ENCODE measurements around the gene TRIM5.
"Not testable (repeated sequence)": the region's sequence is repeated elsewhere in the genome, so short reads cannot be mapped to it uniquely, and the experiment has no call there.

TRIM5 gene

DNA sequence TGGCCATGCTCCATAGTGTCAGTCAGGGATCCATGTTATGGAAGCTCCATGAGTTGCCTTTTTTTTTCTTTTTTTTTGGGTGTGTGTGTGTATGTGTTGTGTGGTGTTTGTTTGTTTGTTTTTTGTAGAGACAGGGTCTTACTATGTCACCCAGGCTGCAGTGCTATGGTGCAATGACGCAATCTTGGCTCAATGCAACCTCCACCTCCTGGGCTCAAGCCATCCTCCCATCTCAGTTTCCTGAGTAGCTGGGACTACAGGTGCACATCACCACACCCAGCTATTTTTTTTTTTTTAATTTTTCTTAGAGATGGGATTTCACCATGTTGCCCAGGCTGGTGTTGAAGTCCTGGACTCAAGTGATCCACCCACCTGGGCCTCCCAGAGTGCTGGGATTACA is 3.6 kb upstream of the TRIM5 start:
- DNase-seq = no peak

DNA sequence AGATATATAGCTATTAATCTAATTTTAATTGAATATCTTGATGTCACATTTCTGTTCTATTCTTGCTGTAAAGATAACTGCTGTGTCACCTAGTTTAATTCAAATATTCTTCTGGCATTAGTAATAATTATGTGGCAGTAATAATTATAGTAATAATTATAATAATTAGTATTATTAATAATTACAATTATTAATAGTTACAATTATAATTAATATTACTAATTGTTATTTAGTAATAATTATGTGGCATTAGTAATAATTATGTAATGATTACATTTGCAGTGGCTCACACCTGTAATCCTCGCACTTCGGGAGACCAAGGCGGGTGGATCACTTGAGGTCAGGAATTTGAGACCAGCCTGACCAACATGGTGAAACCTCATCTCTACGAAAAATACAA is 1.6 kb upstream of the TRIM5 start:
- no peak for DNase-seq

DNA sequence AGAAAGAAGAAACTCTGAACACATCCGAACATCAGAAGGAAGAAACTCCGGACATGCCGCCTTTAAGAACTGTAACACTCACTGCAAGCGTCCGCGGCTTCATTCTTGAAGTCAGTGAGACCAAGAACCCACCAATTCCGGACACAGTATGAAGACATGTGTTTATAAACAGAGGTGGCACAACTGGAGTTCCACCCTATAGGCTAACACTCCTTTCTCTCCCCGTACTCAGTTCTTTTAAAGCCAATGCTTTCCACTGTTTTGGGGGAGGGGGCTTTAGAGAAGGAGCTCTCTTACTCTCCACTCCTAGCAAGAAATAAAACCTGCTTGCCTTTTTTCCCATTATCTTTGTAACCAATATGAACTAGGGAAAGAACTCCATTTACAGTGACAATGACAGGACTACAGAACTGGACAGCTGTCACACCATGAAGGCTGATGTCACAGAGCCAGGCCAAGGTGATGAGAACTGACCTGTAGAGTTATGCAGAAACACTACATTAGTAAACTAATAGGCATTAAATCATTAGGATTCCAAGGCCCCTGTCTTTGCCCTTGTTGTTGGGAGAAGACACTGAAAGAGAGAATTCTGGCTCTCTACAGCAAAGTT is 733 bp downstream of the TRIM5 start:
- no peak for DNase-seq

DNA sequence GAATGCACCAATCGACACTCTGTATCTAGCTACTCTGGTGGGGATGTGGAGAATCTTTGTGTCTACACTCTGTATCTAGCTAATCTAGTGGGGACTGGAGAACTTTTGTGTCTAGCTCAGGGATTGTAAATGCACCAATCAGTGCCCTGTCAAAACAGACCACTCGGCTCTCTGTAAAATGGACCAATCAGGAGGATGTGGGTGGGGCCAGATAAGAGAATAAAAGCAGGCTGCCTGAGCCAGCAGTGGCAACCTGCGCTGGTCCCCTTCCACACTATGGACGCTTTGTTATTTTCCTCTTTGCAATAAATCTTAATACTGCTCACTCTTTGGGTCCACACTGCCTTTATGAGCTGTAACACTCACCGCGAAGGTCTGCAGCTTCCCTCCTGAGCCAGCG is 1.3 kb downstream of the TRIM5 start:
- DNase-seq = not testable (repeated sequence)

DNA sequence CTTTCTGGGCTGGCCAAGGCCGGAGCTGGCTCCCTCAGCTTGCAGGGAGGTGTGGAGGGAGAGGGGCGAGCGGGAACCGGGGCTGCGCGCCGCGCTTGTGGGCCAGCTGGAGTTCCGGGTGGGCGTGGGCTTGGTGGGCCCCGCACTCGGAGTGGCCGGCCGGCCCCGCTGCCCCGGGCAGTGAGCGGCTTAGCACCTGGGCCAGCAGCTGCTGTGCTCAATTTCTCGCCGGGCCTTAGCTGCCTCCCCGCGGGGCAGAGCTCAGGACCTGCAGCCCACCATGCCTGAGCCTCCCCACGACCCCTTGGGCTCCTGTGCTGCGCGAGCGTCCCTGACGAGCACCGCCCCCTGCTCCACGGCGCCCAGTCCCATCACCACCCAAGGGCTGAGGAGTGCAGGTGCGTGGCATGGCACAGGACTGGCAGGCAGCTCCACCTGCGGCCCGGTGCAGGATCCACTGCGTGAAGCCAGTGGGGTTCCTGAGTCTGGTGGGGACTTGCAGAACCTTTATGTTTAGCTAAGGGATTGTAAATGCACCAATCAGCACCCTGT is 1.9 kb downstream of the TRIM5 start:
- DNase-seq = not testable (repeated sequence)

DNA sequence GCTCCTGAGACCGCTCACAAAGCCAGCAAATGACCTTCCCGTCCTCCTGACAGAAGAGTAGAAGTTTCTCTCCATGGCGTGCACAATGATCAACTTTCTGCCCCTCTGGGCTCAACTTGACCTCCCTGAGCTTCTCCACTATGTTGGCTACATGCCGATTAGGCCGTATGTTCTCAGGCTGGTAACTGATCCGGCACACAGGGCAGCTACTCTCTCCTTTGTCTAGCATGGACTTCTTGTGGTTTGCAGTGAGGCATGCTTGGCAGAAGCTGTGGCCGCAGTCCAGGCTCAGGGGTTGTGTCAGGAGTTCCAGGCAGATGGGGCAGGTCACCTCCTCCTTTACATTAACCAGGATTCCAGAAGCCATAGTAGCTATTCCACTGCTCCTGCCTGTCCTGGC is 5.1 kb downstream of the TRIM5 start:
- DNase-seq = no peak

DNA sequence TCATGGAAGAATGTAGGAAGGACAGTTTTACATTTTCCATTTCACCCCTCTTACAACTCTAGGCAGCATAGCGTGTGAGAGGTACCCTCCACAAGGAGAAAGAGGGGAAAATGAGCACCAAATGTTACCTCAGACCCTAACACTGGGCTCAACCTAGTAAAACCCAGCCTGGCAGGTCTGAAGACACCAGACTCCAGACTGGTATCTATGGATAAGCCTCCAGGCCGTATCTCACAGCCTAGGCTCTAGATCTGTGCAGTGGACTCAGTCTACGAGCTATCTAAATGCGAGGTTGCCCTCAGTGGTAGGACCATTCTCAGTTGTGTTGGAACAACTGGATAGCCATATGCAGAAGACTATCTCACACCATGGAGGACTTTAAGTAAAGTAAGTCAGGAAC is 10.5 kb downstream of the TRIM5 start:
- no peak for DNase-seq

DNA sequence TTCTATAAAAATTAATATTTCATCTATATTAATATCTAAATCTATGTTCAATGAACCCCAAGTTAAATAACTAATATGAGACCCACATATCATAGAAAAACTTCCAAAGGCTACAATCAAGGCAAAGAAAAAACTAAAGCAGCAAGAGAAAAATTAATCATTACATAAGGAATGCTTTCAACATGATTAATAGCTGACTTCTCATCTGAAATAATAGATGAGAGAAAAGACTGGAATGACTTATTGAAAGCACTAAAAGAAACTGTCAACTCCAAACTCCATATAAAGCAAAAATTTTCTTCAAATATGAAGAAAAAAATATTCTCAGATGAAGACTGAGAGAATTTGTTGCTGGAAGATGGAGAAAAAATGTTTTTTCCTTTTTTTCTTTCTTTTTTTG is 13.0 kb downstream of the TRIM5 start:
- no peak for DNase-seq

DNA sequence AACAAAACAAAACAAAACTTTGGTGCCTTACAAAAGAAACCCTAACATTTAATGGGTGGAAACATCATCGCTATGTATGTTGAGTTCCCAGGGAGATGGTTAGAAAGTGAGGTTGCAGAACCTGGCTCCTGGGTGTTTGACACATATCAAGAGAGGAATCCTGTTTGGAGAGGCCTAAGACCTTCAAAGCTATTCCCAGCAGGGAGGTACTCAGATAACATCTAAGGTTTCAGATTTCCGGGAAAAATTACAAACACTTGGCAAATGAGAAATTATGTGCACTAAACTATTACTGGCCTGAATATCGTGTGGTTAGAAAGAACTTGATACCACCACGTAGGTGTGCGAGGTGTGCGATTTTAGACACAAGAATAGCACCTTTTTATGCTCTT is 18.5 kb downstream of the TRIM5 start:
- no peak for DNase-seq

DNA sequence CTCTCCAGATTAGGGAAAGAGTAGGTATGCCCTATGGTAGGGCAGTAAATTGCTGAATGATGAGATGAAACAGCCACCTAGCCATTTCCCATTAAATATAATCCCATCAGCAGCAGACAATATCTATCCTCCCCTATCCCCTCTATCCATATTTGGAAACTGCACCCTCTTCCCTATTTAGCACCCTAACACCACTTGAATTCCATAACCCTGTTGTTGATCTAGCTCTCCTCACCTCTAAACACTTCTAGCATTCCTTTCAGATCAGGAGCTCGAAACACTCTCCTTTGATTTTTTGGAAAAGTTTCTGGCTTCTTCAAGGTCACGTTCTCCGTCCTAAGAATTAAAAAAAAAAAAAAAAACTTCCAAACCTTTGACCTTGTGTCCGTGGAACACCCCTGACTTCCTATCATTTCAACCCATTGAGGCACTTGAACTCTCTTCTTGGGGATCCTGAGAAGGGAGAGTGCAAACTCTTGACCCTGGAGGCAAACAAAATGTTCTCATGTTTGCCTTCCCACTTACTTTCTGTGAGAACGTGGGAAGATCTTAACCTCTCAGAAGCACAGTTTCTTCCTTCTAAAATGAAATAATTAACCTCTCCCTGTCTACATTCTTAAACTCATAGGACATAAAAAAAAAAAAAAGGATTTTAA is 19.0 kb downstream of the TRIM5 start:
- DNase-seq = no peak

DNA sequence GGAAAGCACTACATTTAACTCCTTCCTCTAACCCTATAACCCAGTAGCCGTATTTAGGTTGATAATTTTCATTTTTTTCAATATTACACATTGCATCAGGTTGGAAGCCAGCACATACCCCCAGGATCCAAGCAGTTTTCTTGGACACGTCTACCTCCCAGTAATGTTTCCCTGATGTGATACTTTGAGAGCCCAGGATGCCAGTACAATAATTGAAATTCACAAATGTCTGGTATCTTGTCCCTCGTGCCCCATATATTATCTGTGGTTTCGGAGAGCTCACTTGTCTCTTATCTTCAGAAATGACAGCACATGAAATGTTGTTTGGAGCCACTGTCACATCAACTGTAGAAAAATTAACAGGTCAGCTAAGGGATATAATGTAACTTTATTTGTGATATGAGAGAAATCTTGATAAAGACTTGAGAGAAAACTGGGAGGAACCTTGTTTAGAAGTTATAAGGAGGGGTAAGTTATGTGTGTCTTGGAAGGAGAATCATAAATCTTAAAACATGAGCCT is 19.8 kb downstream of the TRIM5 start:
- no peak for DNase-seq

DNA sequence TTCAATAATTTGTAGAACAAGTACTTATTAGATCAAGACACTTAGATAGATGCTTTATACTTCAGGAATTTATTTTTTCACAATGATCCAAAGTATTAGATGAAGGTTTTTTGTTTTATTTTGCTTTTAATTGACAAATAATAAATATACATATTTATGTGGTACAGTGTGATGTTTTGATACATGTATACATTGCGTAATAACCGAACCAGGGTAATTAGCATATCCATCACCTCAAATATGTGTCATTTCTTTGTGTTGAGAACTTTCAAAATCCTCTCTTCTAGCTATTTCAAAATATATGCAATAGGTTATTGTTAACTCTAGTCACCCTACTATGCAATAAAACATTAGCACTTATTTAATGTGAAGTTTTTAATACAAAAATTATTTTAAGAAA is 21.4 kb downstream of the TRIM5 start:
- no peak for DNase-seq

DNA sequence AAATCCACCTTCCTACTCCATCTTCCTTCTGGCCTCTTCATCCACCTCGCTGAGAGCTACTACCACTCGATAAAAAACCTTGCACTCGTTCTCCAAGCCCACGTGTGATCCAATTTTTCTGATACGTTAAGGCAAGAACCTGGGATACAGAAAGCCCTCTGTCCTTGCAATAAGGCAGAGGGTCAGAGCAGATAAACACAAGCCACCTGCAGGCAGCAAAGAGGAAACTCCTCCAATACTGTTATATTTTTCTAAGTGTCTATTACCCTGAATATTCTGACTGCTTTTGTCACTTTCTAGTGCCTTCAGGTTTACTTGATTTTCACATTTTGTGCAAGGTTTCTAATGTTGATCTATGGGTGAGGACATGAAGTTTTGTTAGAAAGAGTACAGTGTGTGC is 26.6 kb downstream of the TRIM5 start:
- DNase-seq = no peak

DNA sequence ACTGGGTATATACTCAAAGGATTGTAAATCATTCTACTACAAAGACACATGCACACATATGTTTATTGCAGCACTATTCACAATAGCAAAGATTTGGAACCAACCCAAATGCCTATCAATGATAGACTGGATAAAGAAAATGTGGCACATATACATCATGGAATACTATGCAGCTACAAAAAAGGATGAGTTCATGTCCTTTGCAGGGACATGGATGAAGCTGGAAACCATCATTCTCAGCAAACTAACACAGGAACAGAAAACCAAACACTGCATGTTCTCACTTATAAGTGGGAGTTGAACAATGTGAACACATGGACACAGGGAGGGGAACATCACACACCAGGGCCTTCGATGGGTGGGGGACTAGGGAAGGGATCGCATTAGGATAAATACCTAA is 27.9 kb downstream of the TRIM5 start:
- DNase-seq = not testable (repeated sequence)

DNA sequence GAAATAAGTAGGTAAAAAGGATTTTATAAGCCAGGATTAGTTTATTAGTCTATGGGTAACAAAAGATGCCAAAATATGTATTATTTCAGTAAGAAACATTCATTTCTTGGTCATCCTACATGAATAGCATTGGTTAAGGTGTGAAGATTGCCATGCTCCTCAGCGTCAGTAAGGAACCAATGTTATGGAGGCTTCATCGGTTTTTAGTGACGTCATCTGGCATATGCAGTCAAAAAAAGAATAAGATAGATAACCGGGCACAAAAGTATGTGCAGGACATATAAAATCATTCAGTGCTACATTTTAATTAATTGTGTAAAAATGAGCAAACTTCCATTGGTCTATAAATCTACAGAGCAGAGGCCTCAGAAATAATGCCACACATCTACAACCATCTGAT is 29.4 kb downstream of the TRIM5 start:
- no peak for DNase-seq

DNA sequence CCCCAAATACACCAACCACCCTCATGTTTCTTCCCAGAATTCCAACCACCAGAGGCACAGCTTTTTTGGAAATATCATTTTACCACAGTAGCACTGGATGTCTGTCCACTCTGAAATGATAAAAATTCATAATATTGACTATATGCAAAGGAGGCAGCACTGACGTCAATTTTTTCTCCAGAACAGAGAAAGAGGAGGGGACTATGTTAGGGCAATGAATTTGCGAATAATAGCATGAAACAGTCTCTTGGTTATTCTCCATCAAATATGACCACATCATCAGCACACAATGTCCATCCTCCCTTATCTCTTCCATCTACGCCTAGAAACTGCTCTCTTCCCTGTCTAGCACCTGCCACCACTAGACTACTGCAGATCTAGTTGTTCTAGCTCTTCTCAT is 38.7 kb downstream of the TRIM5 start:
- DNase-seq = no peak

DNA sequence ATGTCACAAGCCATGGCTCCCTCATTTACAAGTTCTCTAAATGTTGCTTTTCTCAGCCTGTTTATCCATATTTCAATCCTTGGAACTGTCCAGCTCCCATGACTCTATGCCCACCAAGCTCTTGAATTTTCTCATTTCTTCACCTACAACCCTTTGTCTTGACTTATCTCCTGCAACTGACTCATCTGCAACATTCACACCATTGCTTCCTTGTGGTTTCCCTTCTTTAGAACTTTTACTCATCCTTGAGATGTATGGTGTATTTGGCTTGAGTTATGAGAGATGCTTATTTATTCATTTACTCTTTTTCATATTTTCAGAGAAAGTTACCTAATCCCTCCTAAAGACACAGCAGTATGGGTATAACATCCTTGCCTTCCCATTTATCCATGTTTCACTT is 41.3 kb downstream of the TRIM5 start:
- no peak for DNase-seq

DNA sequence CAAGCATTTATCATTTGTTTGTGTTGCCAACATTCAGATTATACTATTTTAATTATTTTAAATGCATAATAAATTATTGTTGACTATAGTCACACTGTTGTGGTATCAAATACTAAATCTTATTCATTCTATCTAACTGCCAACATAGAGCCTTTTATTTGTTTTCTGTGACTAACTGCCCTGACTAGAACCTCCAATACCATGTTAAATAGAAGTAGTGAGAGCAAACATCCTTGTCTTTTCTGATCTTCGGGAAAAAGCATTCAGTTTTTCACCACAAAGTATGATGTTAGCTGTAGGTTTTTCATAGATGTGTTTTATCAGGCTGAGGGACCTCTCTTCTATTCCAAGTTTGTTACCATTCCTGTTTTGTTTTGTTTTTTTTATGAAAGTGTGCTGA is 44.9 kb downstream of the TRIM5 start:
- peak; percentile 15 for DNase-seq

DNA sequence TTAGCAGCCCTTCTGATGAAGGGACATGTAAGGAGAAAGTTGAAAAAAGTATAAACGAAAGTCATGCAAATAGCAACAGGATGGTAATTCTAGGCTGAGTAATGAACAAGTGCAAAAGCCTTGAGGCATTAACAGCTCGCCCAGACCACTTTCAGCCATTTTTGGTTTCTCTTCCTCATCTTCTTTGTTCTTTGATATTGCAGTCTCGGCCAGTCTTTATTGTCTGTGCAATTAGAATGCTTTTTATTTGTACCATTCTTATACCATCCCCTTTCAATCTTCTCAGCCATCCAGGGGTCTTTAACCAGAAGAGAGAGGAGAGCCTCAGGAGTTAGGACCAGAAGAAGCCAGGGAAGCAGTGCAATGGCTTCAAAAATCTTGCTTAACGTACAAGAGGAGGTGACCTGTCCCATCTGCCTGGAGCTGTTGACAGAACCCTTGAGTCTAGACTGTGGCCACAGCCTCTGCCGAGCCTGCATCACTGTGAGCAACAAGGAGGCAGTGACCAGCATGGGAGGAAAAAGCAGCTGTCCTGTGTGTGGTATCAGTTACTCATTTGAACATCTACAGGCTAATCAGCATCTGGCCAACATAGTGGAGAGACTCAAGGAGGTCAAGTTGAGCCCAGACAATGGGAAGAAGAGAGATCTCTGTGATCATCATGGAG is 52.8 kb downstream of the TRIM5 start:
- DNase-seq = no peak

DNA sequence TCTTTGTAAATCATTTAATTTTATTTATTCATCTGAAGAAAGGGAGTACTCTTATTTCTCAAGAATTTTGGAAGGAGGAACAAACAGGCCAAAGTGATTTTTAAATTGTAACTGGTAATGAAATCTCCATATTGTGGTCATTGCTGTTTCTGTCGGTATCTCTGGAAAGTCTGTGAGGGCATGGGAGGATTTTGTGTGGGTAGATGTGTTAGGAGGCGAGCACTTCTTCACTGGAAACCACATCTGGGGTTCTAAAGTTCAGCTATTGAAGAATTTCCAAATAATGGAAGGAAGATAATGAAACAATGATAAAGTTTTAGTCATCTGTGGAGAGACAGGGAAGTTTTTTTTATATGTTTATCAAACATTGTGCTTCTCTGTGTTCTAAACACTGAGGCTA is 53.5 kb downstream of the TRIM5 start:
- DNase-seq = no peak

DNA sequence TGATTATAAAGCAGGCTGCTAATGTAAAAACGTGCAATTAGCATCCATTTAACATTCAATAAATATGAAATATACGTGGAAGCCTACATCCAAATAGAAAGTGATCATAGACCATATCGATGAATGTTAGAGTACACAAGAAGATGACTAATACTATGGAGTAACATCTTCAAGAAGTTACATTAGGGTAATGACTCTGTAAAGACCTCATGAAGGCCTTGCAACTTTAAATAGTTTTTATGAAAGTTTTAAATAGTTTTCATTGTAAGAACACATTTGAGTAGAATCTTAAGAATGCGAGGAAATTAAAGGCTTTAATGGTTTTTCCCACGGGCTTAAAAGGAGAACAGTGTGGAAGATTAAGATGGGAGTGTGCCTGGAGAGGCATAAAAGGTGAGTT is 58.7 kb downstream of the TRIM5 start:
- DNase-seq = no peak

DNA sequence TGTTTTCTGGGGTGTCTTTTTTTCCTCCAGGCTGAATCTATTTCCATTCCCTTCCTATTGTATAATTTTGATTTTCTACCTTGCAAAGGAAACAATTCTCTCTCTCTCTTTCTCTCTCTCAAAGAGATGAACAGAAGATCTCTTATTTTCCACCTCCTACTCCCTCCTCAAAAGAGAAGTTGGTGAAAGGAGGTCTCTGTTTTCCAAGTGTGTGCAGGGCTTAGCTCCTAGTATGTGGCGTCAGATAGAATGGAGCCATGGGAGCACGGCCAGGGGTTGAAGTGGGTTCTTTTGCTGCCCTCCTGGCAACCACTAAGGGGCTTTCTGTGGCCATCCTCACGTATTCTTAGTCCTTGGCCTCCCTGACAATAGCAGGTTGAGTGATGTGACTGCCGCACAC is 59.6 kb downstream of the TRIM5 start:
- no peak for DNase-seq

DNA sequence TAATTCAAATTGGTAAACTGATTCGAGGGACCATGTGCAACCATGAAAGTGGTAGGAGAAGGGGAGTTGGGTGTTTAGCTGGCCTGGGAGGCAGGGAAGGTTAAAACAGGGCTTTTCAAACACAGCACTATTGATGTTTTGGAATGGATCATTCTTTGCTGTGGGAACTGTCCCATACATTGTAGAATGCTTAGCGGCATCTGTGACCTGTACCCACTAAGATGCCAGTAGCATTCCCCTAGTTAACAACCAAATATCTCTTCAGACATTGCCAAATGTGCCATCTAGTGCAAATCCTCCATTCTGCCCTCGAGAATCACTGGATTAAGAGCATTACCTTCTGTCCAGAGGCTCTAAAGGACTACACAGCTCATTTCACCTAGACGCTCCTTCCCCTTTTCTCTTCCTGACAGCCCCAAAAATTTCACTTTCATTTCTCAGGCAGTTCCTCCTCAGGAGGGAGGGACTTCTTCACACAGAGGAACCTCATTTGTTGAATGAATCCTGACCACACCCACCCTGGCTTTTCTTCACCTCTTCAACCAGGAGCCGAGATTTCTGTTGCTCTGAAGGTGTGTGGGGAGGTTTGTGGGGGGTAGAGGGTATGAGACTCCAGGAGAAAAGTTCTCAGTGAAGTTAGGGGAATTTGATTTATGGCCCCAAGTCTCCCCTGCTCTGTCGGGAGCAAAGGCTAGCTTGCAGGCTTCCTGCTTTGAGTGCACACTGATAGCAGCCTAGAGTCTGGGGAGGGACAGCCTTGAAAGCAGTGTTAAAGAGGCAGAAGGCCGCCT is 60.2 kb downstream of the TRIM5 start, which contains the start of gene TRIM34:
TRIM34 (plus strand) TSS at position 513 of the 791 bp plus-strand sequence. CDS start 7,331 bp downstream, outside the sequence.
- DNase-seq = no peak
